CD4-positive, alpha-beta T cell (primary cell): ENCODE results near the gene PCK1. TPM values are rescaled to one million over a fixed set of nuclear protein-coding genes. Genes with fewer than 3 reads are reported as not detected.

ENCODE experiments used
- ATAC-seq: fragments of 200-7000 bp; cut with Tn5 transposase; one replicate; pipeline ENCODE4 v1.10.0; 2022; ENCODE audit warnings: mild to moderate bottlenecking; ENCODE audit not compliant: poor library complexity
- CTCF ChIA-PET: fragments of 350-600 bp; sonication (Branson Sonifier 250); formaldehyde crosslinking; loops from one replicate; lab custom pipeline; 2021; ENCODE audit warnings: antibody characterized with exemption, inconsistent platforms; lab: Charles Lee
- POLR2A ChIA-PET: fragments of 350-600 bp; sonication (Branson Sonifier 250); formaldehyde crosslinking; loops from one replicate; lab custom pipeline; 2021; ENCODE audit warnings: antibody characterized with exemption, inconsistent platforms; lab: Charles Lee
- DNase-seq, 14 experiments: peaks; one replicate each; pipeline ENCODE4 v3.0.0-alpha.2; 2013 to 2020; ENCODE audit warnings: mixed read lengths in 2 of 14
- H3K27ac ChIP-seq, 2 donors: one replicate each; pipeline versions ENCODE4 v1.5.1 to v1.7.0; 2013; ENCODE audit warnings: low read length in 2 of 2, low read depth in 1 of 2, mild to moderate bottlenecking in 1 of 2
- H3K27me3 ChIP-seq, 2 experiments: 1 replicate in 1 of 2; 2 replicates in 1 of 2; pipeline versions ENCODE4 v1.6.1 to v1.7.0; 2013; ENCODE audit warnings: low read length in 2 of 2, control low read depth in 1 of 2, mild to moderate bottlenecking in 1 of 2, moderate library complexity in 1 of 2; ENCODE audit not compliant: insufficient read depth in 2 of 2, control insufficient read depth in 1 of 2
- H3K36me3 ChIP-seq: one replicate; pipeline ENCODE4 v1.6.1; 2013; ENCODE audit warnings: low read length, control low read depth; ENCODE audit not compliant: insufficient read depth
- H3K4me1 ChIP-seq: one replicate; pipeline ENCODE4 v1.6.1; 2013; ENCODE audit warnings: low read length, control low read depth; ENCODE audit not compliant: insufficient read depth
- H3K4me3 ChIP-seq: one replicate; pipeline ENCODE4 v1.5.1; 2013; ENCODE audit warnings: mild to moderate bottlenecking, low read length, moderate library complexity
- H3K9me3 ChIP-seq, 2 experiments: 1 replicate in 1 of 2; 2 replicates in 1 of 2; pipeline versions ENCODE4 v1.6.1 to v1.7.0; 2013; ENCODE audit warnings: low read length in 2 of 2, mild to moderate bottlenecking in 2 of 2, control low read depth in 1 of 2, moderate library complexity in 1 of 2; ENCODE audit not compliant: control insufficient read depth in 1 of 2, insufficient read depth in 1 of 2
- H3K27ac Mint-ChIP-seq: one replicate; pipeline ENCODE4 v1.8.0; 2020; ENCODE audit warnings: mixed read lengths
- H3K27me3 Mint-ChIP-seq: one replicate; pipeline ENCODE4 v1.8.0; 2021; ENCODE audit warnings: mixed read lengths
- H3K36me3 Mint-ChIP-seq: one replicate; pipeline ENCODE4 v1.8.0; 2021; ENCODE audit warnings: low read depth, mixed read lengths
- H3K4me1 Mint-ChIP-seq: one replicate; pipeline ENCODE4 v1.8.0; 2021; ENCODE audit warnings: low read depth, mixed read lengths
- H3K4me3 Mint-ChIP-seq: one replicate; pipeline ENCODE4 v1.8.0; 2020; ENCODE audit warnings: mild to moderate bottlenecking, mixed read lengths
- H3K9me3 Mint-ChIP-seq: one replicate; pipeline ENCODE4 v1.8.0; 2020; ENCODE audit warnings: mixed read lengths
- intact Hi-C, 2 experiments: fragments of 100-400 bp; cut with DNase I in 1 of 2; cut with micrococcal nuclease in 1 of 2; formaldehyde crosslinking; loops; one replicate each; pipeline versions ENCODE4 v1.15.1 to v1.9.0; 2023 to 2025; cut with DNase I, micrococcal nuclease
- total RNA-seq, 174 experiments: library from RNA in 2 of 174; stranded (reverse) in 2 of 174; gene quantifications; one replicate each; pipeline ENCODE4 v1.2.3 and lab custom pipeline; 2021 to 2026
- TF ChIP-seq, protein P1 (sequence below): fragments of 200-600 bp; IDR thresholded peaks from one replicate; pipeline ENCODE4 v1.8.0; 2022; ENCODE audit warnings: antibody characterized with exemption, mild to moderate bottlenecking

PCK1 gene
- total RNA-seq, 2 experiments from 2014 or later = not detected

GRCh38 chr20:57568088-57568896, 7.4 kb downstream of the PCK1 start:
- ChIA-PET POLR2A (no interaction called here), CTCF (no interaction called here)
- no peak for ATAC-seq
- no peaks in the 10 kb centered on the region for H3K36me3 ChIP-seq
- peaks cover 65% of the 10 kb centered on the region for H3K27me3 Mint-ChIP-seq
- peaks cover 4 to 13% of the 10 kb centered on the region in 2 experiments for H3K27me3 ChIP-seq
- no peaks in the 10 kb centered on the region for H3K4me1 Mint-ChIP-seq
- H3K36me3 Mint-ChIP-seq = no peaks in the 10 kb centered on the region
- H3K4me3 Mint-ChIP-seq = no peak overlapping the region
- H3K27ac Mint-ChIP-seq = no peak overlapping the region
- H3K9me3 ChIP-seq = no peaks in the 10 kb centered on the region
- no peak overlapping the region for H3K4me3 ChIP-seq
- no peak overlapping the region for H3K27ac ChIP-seq
- H3K4me1 ChIP-seq = no peaks in the 10 kb centered on the region
- intact Hi-C loops = no loop called here
- no peaks in the 10 kb centered on the region for H3K9me3 Mint-ChIP-seq
- TF ChIP-seq, protein P1, sequence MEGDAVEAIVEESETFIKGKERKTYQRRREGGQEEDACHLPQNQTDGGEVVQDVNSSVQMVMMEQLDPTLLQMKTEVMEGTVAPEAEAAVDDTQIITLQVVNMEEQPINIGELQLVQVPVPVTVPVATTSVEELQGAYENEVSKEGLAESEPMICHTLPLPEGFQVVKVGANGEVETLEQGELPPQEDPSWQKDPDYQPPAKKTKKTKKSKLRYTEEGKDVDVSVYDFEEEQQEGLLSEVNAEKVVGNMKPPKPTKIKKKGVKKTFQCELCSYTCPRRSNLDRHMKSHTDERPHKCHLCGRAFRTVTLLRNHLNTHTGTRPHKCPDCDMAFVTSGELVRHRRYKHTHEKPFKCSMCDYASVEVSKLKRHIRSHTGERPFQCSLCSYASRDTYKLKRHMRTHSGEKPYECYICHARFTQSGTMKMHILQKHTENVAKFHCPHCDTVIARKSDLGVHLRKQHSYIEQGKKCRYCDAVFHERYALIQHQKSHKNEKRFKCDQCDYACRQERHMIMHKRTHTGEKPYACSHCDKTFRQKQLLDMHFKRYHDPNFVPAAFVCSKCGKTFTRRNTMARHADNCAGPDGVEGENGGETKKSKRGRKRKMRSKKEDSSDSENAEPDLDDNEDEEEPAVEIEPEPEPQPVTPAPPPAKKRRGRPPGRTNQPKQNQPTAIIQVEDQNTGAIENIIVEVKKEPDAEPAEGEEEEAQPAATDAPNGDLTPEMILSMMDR = no peak
- DNase-seq = no peak

GRCh38 chr20:57568960-57569359, 8.1 kb downstream of the PCK1 start:
- no peaks in the 10 kb centered on the region for H3K36me3 Mint-ChIP-seq
- TF ChIP-seq, protein P1 = no peak
- H3K36me3 ChIP-seq = no peaks in the 10 kb centered on the region
- ChIA-PET POLR2A (no interaction called here), CTCF (no interaction called here)
- H3K4me1 Mint-ChIP-seq = no peaks in the 10 kb centered on the region
- intact Hi-C loops = no loop called here
- no peaks in the 10 kb centered on the region for H3K9me3 ChIP-seq
- no peak overlapping the region for H3K4me3 Mint-ChIP-seq
- peaks cover 66% of the 10 kb centered on the region for H3K27me3 Mint-ChIP-seq
- ATAC-seq (no peak), DNase-seq (no peak)
- H3K4me3 ChIP-seq = no peak overlapping the region
- no peaks in the 10 kb centered on the region for H3K4me1 ChIP-seq
- no peak overlapping the region for H3K27ac Mint-ChIP-seq
- no peaks in the 10 kb centered on the region for H3K9me3 Mint-ChIP-seq
- no peak overlapping the region for H3K27ac ChIP-seq
- H3K27me3 ChIP-seq = peaks cover 4 to 13% of the 10 kb centered on the region in 2 experiments

DNA sequence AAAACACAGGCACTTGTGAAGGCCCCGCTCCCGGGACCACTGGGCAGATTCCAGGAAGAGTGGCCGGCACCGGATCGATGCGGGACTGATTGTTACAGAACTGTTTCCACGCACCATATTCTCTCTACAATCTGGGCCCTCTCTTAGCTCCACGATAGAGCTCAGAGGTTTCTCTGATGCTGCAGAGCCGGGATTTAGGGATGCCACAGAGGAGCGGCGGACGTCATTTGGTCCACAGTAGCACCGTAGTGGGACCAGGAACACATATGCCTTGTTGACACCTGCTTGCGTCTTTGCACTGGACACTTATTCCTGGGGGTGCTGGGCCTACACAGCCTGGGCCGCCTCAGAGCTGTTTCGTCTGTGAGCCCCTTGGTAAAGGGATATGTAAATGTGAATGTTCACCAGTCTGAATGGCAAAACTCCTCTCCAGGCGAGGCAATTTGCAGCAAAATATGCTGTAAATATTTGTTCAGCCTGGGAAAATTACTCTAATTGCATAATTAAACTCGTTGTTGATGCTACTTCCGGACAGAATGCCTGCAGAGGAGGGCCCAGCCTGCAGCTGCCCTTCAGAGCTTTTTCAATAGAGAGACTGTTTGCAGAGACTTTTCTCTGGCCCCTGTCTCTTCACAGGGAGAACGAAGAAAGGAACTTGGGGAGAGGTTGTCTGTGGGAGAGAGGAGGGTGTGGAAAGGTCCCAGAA, 9.4 kb downstream of the PCK1 start:
- Histone ChIP-seq H3K27me3 (peaks cover 4 to 12% of the 10 kb centered on the region in 2 experiments), H3K4me1 (no peaks in the 10 kb centered on the region), H3K4me3 (no peak overlapping the region), H3K9me3 (no peaks in the 10 kb centered on the region), H3K27ac (no peak overlapping the region), H3K36me3 (no peaks in the 10 kb centered on the region)
- ATAC-seq (no peak), DNase-seq (no peak)
- TF ChIP-seq, protein P1 = no peak
- intact Hi-C loops = no loop called here
- Mint-ChIP-seq H3K27me3 (peaks cover 60% of the 10 kb centered on the region), H3K9me3 (no peaks in the 10 kb centered on the region), H3K4me1 (no peaks in the 10 kb centered on the region), H3K27ac (no peak overlapping the region), H3K36me3 (no peaks in the 10 kb centered on the region), H3K4me3 (no peak overlapping the region)
- ChIA-PET POLR2A (no interaction called here), CTCF (no interaction called here)
